ENCODE measurements around the gene TELO2. TPM values are rescaled to one million over a fixed set of nuclear protein-coding genes. Genes with fewer than 3 reads are reported as not detected.

Gene TELO2
- total and polyA plus RNA-seq, 2 experiments from 2014 or later: 51.6 to 58.7 TPM

DNA sequence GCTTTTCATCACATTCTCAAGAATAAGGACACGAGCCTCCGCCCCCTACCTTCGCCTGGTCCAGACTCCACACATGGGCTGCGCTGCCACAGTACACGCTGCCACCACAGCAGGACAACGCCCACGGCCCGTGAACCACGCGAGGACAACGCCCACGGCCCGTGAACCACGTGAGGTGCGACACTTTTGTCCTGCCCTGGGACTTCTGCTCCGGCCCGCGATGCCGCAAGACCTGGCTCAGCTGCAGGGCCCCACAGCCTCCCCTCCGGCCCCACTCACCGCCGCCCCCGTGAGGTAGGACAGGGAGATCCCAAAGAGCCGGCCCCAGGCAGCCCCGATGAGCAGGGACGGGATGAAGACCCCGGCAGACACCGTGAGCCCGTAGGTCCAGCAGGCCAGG is 42.9 kb upstream of the TELO2 start:
- Histone ChIP-seq H3K27ac (no peak overlapping the region), H3K4me1 (ENCODE audit: low read depth) (no peaks in the 10 kb centered on the region), H3K27me3 (no peaks in the 10 kb centered on the region), H3K9me3 (ENCODE audit: low read depth) (no peaks in the 10 kb centered on the region), H3K4me3 (no peak overlapping the region), H3K36me3 (peaks cover 5% of the 10 kb centered on the region)
- TF ChIP-seq, protein P1, sequence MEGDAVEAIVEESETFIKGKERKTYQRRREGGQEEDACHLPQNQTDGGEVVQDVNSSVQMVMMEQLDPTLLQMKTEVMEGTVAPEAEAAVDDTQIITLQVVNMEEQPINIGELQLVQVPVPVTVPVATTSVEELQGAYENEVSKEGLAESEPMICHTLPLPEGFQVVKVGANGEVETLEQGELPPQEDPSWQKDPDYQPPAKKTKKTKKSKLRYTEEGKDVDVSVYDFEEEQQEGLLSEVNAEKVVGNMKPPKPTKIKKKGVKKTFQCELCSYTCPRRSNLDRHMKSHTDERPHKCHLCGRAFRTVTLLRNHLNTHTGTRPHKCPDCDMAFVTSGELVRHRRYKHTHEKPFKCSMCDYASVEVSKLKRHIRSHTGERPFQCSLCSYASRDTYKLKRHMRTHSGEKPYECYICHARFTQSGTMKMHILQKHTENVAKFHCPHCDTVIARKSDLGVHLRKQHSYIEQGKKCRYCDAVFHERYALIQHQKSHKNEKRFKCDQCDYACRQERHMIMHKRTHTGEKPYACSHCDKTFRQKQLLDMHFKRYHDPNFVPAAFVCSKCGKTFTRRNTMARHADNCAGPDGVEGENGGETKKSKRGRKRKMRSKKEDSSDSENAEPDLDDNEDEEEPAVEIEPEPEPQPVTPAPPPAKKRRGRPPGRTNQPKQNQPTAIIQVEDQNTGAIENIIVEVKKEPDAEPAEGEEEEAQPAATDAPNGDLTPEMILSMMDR (IDR thresholded peaks at IDR 0.05; ENCODE audit: low read depth, low read length): no peak
- no peak for DNase-seq (ENCODE audit: low read depth in 1 of 2, low spot score in 1 of 2)

DNA sequence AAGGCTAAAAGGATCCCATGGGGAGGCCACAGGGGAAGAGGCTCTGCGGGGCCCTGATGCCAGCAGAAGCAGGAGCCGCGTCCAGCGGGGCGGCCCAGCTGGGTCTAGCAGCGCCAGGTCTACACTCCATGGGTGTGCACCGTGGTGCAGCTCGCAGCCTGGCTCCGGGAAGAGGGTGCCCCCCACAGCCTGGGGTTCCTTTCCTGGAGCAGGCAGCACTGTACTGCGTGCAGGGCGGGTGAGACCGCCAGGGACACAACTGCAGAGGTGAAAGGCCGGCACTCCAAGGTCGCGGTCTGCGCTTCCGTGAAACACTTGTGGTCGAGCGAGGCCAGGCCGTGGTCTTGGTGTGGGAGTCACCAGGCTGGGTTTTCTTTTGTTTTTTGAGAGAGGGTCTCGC is 42.3 kb upstream of the TELO2 start:
- Histone ChIP-seq H3K9me3 (ENCODE audit: low read depth) (no peaks in the 10 kb centered on the region), H3K4me1 (ENCODE audit: low read depth) (no peaks in the 10 kb centered on the region), H3K4me3 (no peak overlapping the region), H3K27ac (no peak overlapping the region), H3K36me3 (peaks cover 8% of the 10 kb centered on the region), H3K27me3 (no peaks in the 10 kb centered on the region)
- DNase-seq (ENCODE audit: low read depth in 1 of 2, low spot score in 1 of 2): no peak
- TF ChIP-seq, protein P1 (IDR thresholded peaks at IDR 0.05; ENCODE audit: low read depth, low read length): no peak

DNA sequence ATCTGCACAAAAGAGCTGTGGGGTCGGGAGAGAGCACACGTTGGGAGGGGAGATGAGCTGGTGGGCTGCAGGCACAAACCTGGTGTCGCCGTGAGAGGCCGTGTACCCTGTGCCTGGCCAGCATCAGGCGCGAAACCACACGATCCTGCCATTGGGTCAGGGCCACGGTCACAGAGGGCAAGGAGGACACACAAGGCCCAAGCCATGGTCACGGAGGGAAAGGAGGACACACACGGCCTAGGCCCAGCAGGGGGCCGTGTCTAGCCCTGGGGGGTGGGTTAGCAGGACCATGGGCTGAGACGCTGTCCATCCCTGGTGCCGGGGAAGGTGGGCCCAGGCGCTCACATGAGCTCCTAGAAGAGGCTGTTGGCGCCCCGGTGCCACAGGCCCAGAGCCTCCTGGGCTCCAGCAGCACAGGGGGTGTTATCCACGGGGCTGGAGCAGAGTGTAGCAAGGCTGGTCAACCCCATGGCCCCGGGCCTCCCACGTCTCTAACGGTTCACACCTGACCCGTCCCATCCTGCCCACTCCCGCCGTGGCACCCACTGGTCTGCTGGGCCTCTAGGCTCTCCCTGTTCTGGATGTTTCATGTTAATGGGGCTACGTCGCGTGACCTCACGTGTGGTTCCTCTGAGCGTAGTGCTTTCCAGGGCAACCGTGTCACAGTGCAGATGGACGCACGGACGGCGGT is 41.3 kb upstream of the TELO2 start:
- no peak for DNase-seq (ENCODE audit: low read depth in 1 of 2, low spot score in 1 of 2)
- Histone ChIP-seq H3K4me1 (ENCODE audit: low read depth) (no peaks in the 10 kb centered on the region), H3K36me3 (peaks cover 8% of the 10 kb centered on the region), H3K27ac (no peak overlapping the region), H3K4me3 (no peak overlapping the region), H3K9me3 (ENCODE audit: low read depth) (no peaks in the 10 kb centered on the region), H3K27me3 (no peaks in the 10 kb centered on the region)
- TF ChIP-seq, protein P1 (IDR thresholded peaks at IDR 0.05; ENCODE audit: low read depth, low read length): no peak

DNA sequence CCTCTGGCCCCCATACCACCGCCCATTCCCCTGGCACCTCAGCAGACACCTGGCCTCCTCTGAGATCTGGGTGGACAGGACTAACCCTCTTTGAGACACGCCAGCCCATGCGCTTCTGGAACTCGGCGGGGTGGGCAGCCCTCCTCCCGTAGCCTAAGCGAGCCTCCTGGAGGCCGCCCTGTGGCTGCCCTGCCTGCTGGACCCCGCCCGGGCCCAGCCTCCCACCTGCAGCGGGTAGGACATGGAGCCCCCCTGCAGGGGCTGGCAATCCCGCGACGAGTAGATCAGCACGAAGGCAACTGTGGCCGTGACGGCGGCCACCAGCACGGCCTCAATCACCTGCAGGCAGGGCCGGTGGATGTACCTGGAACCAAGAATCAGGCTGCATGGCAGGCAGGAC is 40.6 kb upstream of the TELO2 start:
- Histone ChIP-seq H3K27ac (no peak overlapping the region), H3K36me3 (peaks cover 8% of the 10 kb centered on the region), H3K9me3 (ENCODE audit: low read depth) (no peaks in the 10 kb centered on the region), H3K4me3 (no peak overlapping the region), H3K4me1 (ENCODE audit: low read depth) (no peaks in the 10 kb centered on the region), H3K27me3 (no peaks in the 10 kb centered on the region)
- no peak for DNase-seq (ENCODE audit: low read depth in 1 of 2, low spot score in 1 of 2)
- TF ChIP-seq, protein P1 (IDR thresholded peaks at IDR 0.05; ENCODE audit: low read depth, low read length): no peak

DNA sequence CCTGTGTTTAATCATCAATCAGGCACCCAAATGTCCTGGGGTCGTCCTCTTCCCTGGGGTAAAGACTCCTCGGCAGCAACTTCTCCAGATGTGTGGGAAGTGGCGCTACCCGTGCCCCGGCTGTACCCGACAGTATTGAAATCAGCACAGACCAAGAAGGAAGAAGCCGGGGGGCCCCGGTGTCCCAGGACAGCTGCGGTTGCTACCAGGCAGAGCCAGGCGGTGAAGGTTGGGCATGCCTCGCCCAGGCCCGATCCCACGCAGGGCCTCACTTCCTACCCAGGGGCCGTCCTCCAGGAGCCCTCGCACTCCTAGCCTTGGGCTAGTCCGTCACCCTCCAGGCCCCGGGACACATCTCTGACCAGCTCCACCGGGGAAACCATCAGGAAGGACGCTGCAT is 39.8 kb upstream of the TELO2 start:
- Histone ChIP-seq H3K27me3 (no peaks in the 10 kb centered on the region), H3K36me3 (peaks cover 8% of the 10 kb centered on the region), H3K4me3 (no peak overlapping the region), H3K4me1 (ENCODE audit: low read depth) (no peaks in the 10 kb centered on the region), H3K9me3 (ENCODE audit: low read depth) (no peaks in the 10 kb centered on the region), H3K27ac (no peak overlapping the region)
- DNase-seq (ENCODE audit: low read depth in 1 of 2, low spot score in 1 of 2): no peak
- TF ChIP-seq, protein P1 (IDR thresholded peaks at IDR 0.05; ENCODE audit: low read depth, low read length): no peak

Measured in cardiac muscle cell (in vitro differentiated cells and primary cell).